Measurements from ENCODE around the gene MMP20. TPM values are rescaled to one million over a fixed set of nuclear protein-coding genes. Genes with fewer than 3 reads are reported as not detected.

The MMP20 gene
- total and polyA plus RNA-seq, 2 donors (not counting 3 experiments of a cell fraction or from before 2014, with no cell fraction given), result not detected

DNA sequence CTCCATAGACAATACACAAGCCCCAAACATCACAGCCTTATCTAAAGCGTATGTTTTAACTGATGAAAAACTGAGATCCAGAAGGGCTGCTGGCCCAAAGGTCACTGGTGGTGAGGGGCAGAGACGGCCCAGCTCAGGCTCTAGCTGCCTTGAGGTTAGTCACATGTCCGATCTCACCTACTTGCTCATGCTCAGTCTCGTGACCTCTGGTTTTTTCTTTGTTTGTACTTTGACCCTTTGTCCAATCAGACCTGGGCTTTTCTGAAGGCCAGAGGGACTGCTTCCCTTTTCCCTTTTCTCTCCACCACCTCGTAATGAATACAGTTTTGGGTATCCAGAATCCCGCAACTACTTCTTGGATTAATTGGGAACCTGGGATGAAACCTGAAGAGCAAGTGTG lies 28.6 kb downstream of the MMP20 start:
- DNase-seq (ENCODE audit: low read depth, low spot score) (no peak), FAIRE-seq (no peak)
- no peak overlapping the region for H3K27ac ChIP-seq (ENCODE audit: insufficient read depth, low read depth, low read length)
- no peaks in the 10 kb centered on the region for H4K20me1 ChIP-seq (replicated peaks; ENCODE audit: control insufficient read depth, extremely low read depth, insufficient read depth, low read length)
- no peak overlapping the region for H3K9ac ChIP-seq (replicated peaks; ENCODE audit: extremely low read depth, insufficient read depth, low read length)
- H2AFZ ChIP-seq (ENCODE audit: low read depth, low read length), result no peak overlapping the region
- no TSS peak for BruUV-seq (replicated peaks)
- intact Hi-C loops (cut with micrococcal nuclease), result loop anchor here (5.0 kb wide), 1 partner anchor 144 kb away; the partner anchor contains the start of gene TMEM123
- H3K27me3 ChIP-seq (ENCODE audit: control insufficient read depth in 2 of 2, insufficient read depth in 2 of 2, low read length in 2 of 2), result no peaks in the 10 kb centered on the region
- H3K79me2 ChIP-seq (ENCODE audit: control insufficient read depth, insufficient read depth, low read length), result no peaks in the 10 kb centered on the region
- POLR2A ChIA-PET, result no interaction called here
- H3K4me1 ChIP-seq (ENCODE audit: control insufficient read depth, extremely low read depth, insufficient read depth, low read length), result peaks cover 29% of the 10 kb centered on the region
- dilution Hi-C loops (cut with MboI; ENCODE audit: extremely low pct_ligation_motif_present, low sequenced_read_pairs), result no loop called here
- no peaks in the 10 kb centered on the region for H3K36me3 ChIP-seq (ENCODE audit: control insufficient read depth in 2 of 2, extremely low read depth in 1 of 2, insufficient read depth in 2 of 2, low read length in 2 of 2)
- no peaks in the 10 kb centered on the region for H3K9me1 ChIP-seq (replicated peaks; ENCODE audit: control insufficient read depth, extremely low read depth, insufficient read depth, low read length)
- TF ChIP-seq, protein P1, sequence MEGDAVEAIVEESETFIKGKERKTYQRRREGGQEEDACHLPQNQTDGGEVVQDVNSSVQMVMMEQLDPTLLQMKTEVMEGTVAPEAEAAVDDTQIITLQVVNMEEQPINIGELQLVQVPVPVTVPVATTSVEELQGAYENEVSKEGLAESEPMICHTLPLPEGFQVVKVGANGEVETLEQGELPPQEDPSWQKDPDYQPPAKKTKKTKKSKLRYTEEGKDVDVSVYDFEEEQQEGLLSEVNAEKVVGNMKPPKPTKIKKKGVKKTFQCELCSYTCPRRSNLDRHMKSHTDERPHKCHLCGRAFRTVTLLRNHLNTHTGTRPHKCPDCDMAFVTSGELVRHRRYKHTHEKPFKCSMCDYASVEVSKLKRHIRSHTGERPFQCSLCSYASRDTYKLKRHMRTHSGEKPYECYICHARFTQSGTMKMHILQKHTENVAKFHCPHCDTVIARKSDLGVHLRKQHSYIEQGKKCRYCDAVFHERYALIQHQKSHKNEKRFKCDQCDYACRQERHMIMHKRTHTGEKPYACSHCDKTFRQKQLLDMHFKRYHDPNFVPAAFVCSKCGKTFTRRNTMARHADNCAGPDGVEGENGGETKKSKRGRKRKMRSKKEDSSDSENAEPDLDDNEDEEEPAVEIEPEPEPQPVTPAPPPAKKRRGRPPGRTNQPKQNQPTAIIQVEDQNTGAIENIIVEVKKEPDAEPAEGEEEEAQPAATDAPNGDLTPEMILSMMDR (IDR thresholded peaks at IDR 0.05; ENCODE audit: extremely low read depth in 1 of 2, insufficient read depth in 1 of 2, low read depth in 1 of 2, low read length in 2 of 2), result no peak
- TF ChIP-seq FOS (IDR thresholded peaks at IDR 0.05; ENCODE audit: borderline replicate concordance, insufficient read depth, low read length) (no peak), EZH2 (IDR thresholded peaks at IDR 0.05; ENCODE audit: borderline replicate concordance, low read depth, low read length, severe bottlenecking) (no peak), JUN (IDR thresholded peaks at IDR 0.05; ENCODE audit: borderline replicate concordance, insufficient read depth, insufficient read length, low read depth) (no peak), POLR2A (IDR thresholded peaks at IDR 0.05; ENCODE audit: low read depth, low read length) (no peak), GATA2 (IDR thresholded peaks at IDR 0.05; ENCODE audit: insufficient read depth, insufficient read length, low read depth, low read length) (no peak), MYC (IDR thresholded peaks at IDR 0.05; ENCODE audit: low read depth, low read length) (no peak), POLR2AphosphoS5 (IDR thresholded peaks at IDR 0.05; ENCODE audit: insufficient read depth, low read depth, low read length) (no peak)
- TF ChIP-seq, protein P2, sequence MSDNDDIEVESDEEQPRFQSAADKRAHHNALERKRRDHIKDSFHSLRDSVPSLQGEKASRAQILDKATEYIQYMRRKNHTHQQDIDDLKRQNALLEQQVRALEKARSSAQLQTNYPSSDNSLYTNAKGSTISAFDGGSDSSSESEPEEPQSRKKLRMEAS (IDR thresholded peaks at IDR 0.05; ENCODE audit: insufficient read depth, insufficient read length), result no peak
- H3K4me2 ChIP-seq (ENCODE audit: insufficient read depth, low read length), result no peak overlapping the region
- no peaks in the 10 kb centered on the region for H3K9me3 ChIP-seq (replicated peaks; ENCODE audit: control insufficient read depth, insufficient read depth, low read length)
- no peak overlapping the region for H3K4me3 ChIP-seq (replicated peaks in 1 of 3; ENCODE audit: insufficient read depth in 1 of 3, low read depth in 1 of 3, low read length in 3 of 3)
- CTCF ChIA-PET, result interaction anchor here (1.5 to 1.8 kb wide), 3 partner anchors 15 to 70 kb away, joined by 5 to 9 read pairs (median 6); no protein-coding TSS in a partner anchor

Measured in endothelial cell of umbilical vein (primary cell).